GM19238 (cell line): ENCODE data around the gene TUBB2A.
A peak's percentile ranks its signal among the peaks of the same experiment; 100 is the strongest.

Experiments
- DNase-seq: peaks from one replicate; pipeline ENCODE4 v3.0.0; 2011; ENCODE audit warnings: low spot score; ENCODE audit not compliant: insufficient read length

TUBB2A gene

GRCh38 chr6:3124667-3125066 is 32.7 kb downstream of the TUBB2A start:
- no peak for DNase-seq

GRCh38 chr6:3122823-3123182 is 34.5 kb downstream of the TUBB2A start:
- no peak for DNase-seq

GRCh38 chr6:3120765-3121089 is 36.6 kb downstream of the TUBB2A start:
- no peak for DNase-seq

- no peak for DNase-seq
These were observed 38.2 kb downstream of the TUBB2A start for GRCh38 chr6:3119040-3119723.

GRCh38 chr6:3118353-3119039 is 38.8 kb downstream of the TUBB2A start, which contains the start of gene BPHL:
TSS of gene BPHL (plus strand) at chr6:3118711. CDS start at chr6:3118741, 30 bp downstream.
- peak; percentile 95 for DNase-seq

GRCh38 chr6:3117912-3118352 is 39.4 kb downstream of the TUBB2A start:
- DNase-seq, result no peak

- DNase-seq, result no peak
These were observed 43.0 kb downstream of the TUBB2A start for GRCh38 chr6:3114377-3114776.

GRCh38 chr6:3109761-3110160 is 47.6 kb downstream of the TUBB2A start:
- no peak for DNase-seq

- DNase-seq, result no peak
These were observed 48.5 kb downstream of the TUBB2A start for GRCh38 chr6:3108746-3109414.
